ENCODE results near the gene MERTK.
A peak's percentile ranks its signal among the peaks of the same experiment; 100 is the strongest.
"Not testable (repeated sequence)": the region's sequence is repeated elsewhere in the genome, so short reads cannot be mapped to it uniquely, and the experiment has no call there.

MERTK gene

GRCh38 chr2:111903930-111904439 is 5.6 kb downstream of the MERTK start:
- H3K9me3 Mint-ChIP-seq = no peaks in the 10 kb centered on the region
- no peak for ATAC-seq (replicated peaks)
- peaks cover 0 to 17% of the 10 kb centered on the region in 2 donors for H3K27me3 Mint-ChIP-seq
- H3K27ac Mint-ChIP-seq = no peak overlapping the region
- peaks cover 13 to 28% of the 10 kb centered on the region in 2 donors for H3K4me1 Mint-ChIP-seq
- DNase-seq = no peak
- H3K4me3 Mint-ChIP-seq = no peak overlapping the region
- H3K36me3 Mint-ChIP-seq = no peaks in the 10 kb centered on the region

- Mint-ChIP-seq H3K9me3 (no peaks in the 10 kb centered on the region), H3K27ac (no peak overlapping the region), H3K4me1 (peaks cover 13 to 20% of the 10 kb centered on the region in 2 donors), H3K36me3 (no peaks in the 10 kb centered on the region), H3K4me3 (no peak overlapping the region), H3K27me3 (peaks cover 0 to 8% of the 10 kb centered on the region in 2 donors)
- DNase-seq (no peak), ATAC-seq (replicated peaks) (no peak)
These were observed 6.5 kb downstream of the MERTK start for GRCh38 chr2:111904726-111905474.

DNA sequence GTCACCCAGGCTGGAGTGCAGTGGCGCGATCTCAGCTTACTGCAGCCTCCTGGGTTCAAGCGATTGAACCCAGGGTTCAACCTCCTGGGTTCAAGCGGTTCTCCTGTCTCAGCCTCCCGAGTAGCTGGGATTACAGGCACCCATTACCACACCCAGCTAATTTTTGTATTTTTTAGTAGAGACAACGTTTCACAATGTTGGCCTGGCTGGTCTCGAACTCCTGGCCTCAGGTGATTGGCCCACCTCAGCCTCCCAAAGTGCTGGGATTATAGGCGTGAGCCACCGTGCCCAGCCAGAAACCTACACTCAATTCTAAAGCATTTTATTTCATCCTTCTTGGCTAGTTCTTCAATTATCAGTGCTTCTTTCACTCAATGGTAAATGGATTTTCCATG is 7.1 kb downstream of the MERTK start:
- not testable (repeated sequence) for H3K36me3 Mint-ChIP-seq; DNase-seq; H3K9me3 Mint-ChIP-seq; ATAC-seq (replicated peaks); H3K27ac Mint-ChIP-seq; H3K4me3 Mint-ChIP-seq; H3K27me3 Mint-ChIP-seq
- peaks cover 13 to 20% of the 10 kb centered on the region in 2 donors for H3K4me1 Mint-ChIP-seq

GRCh38 chr2:111905990-111906735 is 7.8 kb downstream of the MERTK start:
- Mint-ChIP-seq H3K9me3 (no peaks in the 10 kb centered on the region), H3K4me1 (peaks cover 13 to 20% of the 10 kb centered on the region in 2 donors), H3K36me3 (no peaks in the 10 kb centered on the region), H3K27ac (peak overlapping the region; percentile 56), H3K4me3 (peak overlapping the region in 1 of 2 donors; percentile 11), H3K27me3 (no peaks in the 10 kb centered on the region)
- DNase-seq = no peak
- peak; percentile 53 to 67 for ATAC-seq (replicated peaks)

- Mint-ChIP-seq H3K9me3 (no peaks in the 10 kb centered on the region), H3K27me3 (no peaks in the 10 kb centered on the region), H3K27ac (no peak overlapping the region), H3K4me3 (no peak overlapping the region), H3K4me1 (peaks cover 13 to 20% of the 10 kb centered on the region in 2 donors), H3K36me3 (no peaks in the 10 kb centered on the region)
- DNase-seq = no peak
- no peak for ATAC-seq (replicated peaks)
These were observed 10.2 kb downstream of the MERTK start for GRCh38 chr2:111908578-111908977.

- Mint-ChIP-seq H3K4me1 (peaks cover 13 to 20% of the 10 kb centered on the region in 2 donors), H3K4me3 (no peak overlapping the region), H3K27me3 (no peaks in the 10 kb centered on the region), H3K27ac (no peak overlapping the region), H3K36me3 (no peaks in the 10 kb centered on the region), H3K9me3 (no peaks in the 10 kb centered on the region)
- DNase-seq = no peak
- ATAC-seq (replicated peaks) = no peak
These were observed 10.7 kb downstream of the MERTK start for GRCh38 chr2:111909079-111909478.

GRCh38 chr2:111909997-111910396 is 11.6 kb downstream of the MERTK start:
- Mint-ChIP-seq H3K4me1 (peaks cover 13 to 20% of the 10 kb centered on the region in 2 donors), H3K27ac (peak overlapping the region; percentile 6)
- DNase-seq; H3K36me3 Mint-ChIP-seq; H3K9me3 Mint-ChIP-seq; H3K4me3 Mint-ChIP-seq; ATAC-seq (replicated peaks); H3K27me3 Mint-ChIP-seq: not testable (repeated sequence)

GRCh38 chr2:111910609-111911277 is 12.3 kb downstream of the MERTK start:
- H3K27me3 Mint-ChIP-seq = no peaks in the 10 kb centered on the region
- H3K4me3 Mint-ChIP-seq = no peak overlapping the region
- DNase-seq (no peak), ATAC-seq (replicated peaks) (no peak)
- H3K9me3 Mint-ChIP-seq = no peaks in the 10 kb centered on the region
- H3K4me1 Mint-ChIP-seq = peaks cover 13 to 17% of the 10 kb centered on the region in 2 donors
- H3K27ac Mint-ChIP-seq = peak overlapping the region; percentile 6
- H3K36me3 Mint-ChIP-seq = no peaks in the 10 kb centered on the region

DNA sequence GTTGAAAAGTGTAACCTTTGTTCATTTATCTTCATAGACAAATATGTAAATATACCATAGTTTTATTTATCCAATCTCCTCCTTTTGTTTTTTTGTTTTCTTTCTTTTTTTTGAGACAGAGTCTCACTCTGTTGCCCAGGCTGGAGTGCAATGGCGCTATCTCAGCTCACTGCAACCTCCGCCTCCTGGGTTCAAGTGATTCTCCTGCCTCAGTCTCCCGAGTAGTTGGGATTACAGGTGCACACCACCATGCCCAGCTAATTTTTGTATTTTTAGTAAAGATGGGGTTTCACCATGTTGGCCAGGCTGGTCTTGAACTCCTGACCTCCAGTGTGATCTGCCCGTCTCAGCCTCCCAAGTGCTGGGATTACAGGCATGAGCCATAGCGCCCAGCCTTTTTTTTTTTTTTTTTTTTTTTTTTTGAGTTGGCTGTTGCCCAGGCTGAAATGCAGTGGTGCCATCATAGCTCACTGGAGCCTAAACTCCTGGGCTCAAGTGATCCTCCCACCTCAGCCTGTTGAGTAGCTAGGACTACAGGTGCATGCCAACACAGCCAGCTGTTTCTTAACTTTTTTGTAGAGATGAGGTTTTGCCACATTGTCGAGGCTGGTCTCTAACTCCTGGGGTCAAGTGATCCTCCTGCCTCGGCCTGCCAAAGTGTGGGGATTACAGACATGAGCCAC is 13.0 kb downstream of the MERTK start:
- not testable (repeated sequence) for H3K4me3 Mint-ChIP-seq; H3K4me1 Mint-ChIP-seq; DNase-seq; H3K27me3 Mint-ChIP-seq; H3K9me3 Mint-ChIP-seq; ATAC-seq (replicated peaks); H3K36me3 Mint-ChIP-seq; H3K27ac Mint-ChIP-seq

DNA sequence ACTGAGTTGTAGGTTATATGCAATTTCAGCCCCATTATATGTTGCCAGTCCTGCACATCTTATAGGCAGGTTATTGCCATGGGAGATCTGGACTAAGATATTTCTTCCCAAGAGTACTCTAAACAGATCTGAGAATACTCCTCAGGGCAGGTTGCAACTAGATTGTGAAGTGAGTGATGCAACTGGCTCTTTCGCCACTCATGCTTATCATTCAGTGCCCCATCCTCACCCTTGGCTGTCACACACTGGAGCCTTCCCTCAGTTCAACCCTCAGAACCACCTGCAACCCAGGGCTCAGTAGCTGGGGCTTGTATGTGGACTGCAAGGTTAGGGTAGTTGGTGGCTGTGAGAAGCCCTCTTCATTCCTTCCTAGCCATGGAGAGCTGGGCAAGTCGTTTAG is 14.1 kb downstream of the MERTK start:
- peaks cover 3 to 4% of the 10 kb centered on the region in 2 donors for H3K4me1 Mint-ChIP-seq
- no peaks in the 10 kb centered on the region for H3K27me3 Mint-ChIP-seq
- ATAC-seq (replicated peaks) = no peak

GRCh38 chr2:111917106-111917505 is 18.7 kb downstream of the MERTK start:
- Mint-ChIP-seq H3K9me3 (no peaks in the 10 kb centered on the region), H3K36me3 (no peaks in the 10 kb centered on the region), H3K4me1 (no peaks in the 10 kb centered on the region), H3K4me3 (no peak overlapping the region), H3K27me3 (peaks cover 0 to 9% of the 10 kb centered on the region in 2 donors), H3K27ac (no peak overlapping the region)
- DNase-seq (no peak), ATAC-seq (replicated peaks) (no peak)

More for the DNA sequence above, 14.1 kb downstream of the MERTK start:
- DNase-seq = no peak
- no peak overlapping the region for H3K4me3 Mint-ChIP-seq
- H3K27ac Mint-ChIP-seq = no peak overlapping the region
- no peaks in the 10 kb centered on the region for H3K36me3 Mint-ChIP-seq
- no peaks in the 10 kb centered on the region for H3K9me3 Mint-ChIP-seq

DNA sequence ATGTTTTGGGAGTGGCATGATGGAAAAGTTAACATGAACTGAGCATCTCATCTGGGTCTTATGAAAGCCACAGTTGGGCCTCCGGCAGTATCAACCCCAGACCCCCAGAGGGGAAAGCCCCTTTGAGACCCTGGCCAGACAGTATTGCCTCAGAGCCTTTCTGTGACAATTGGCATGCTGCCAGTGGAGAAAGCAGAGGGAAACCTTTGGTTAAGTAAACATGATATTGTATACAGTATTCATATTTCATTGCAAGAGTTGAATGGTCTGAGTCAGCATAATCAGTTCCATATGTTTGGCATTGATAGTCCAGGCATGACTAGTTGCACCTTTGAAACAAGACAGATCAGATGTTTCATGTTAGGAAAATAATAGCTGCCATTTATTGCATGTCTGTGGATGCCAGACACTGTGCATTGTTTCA is 20.0 kb downstream of the MERTK start:
- Mint-ChIP-seq H3K27ac (no peak overlapping the region), H3K27me3 (peaks cover 0 to 9% of the 10 kb centered on the region in 2 donors), H3K9me3 (no peaks in the 10 kb centered on the region), H3K4me1 (no peaks in the 10 kb centered on the region), H3K36me3 (no peaks in the 10 kb centered on the region), H3K4me3 (no peak overlapping the region)
- no peak for DNase-seq
- ATAC-seq (replicated peaks) = no peak

- Mint-ChIP-seq H3K36me3 (no peaks in the 10 kb centered on the region), H3K4me1 (no peaks in the 10 kb centered on the region), H3K9me3 (no peaks in the 10 kb centered on the region), H3K4me3 (no peak overlapping the region), H3K27ac (no peak overlapping the region), H3K27me3 (peaks cover 0 to 9% of the 10 kb centered on the region in 2 donors)
- DNase-seq (no peak), ATAC-seq (replicated peaks) (no peak)
These were observed 21.0 kb downstream of the MERTK start for GRCh38 chr2:111919365-111919764.
